Camera-type eye (tissue), 1 donor: ENCODE results near the gene CLDND2. TPM values are rescaled to one million over a fixed set of nuclear protein-coding genes. Genes with fewer than 3 reads are reported as not detected.

Experiments
- total RNA-seq: library from RNA; depleted of rRNA; stranded (reverse); fragments of >200 nt; gene quantifications from one replicate; pipeline ENCODE4 v1.2.3, GENCODE V29; 2014

Gene CLDND2
- not detected for total RNA-seq

GRCh38 chr19:51368366-51369282 lies at the start of gene CLDND2:
Gene CLDND2, minus strand, starts transcription at chr19:51369003. Its CDS starts 426 bp downstream, at chr19:51368577.

GRCh38 chr19:51417107-51417809 lies 48.5 kb upstream of the CLDND2 start, which contains the start of gene SIGLEC10:
Gene SIGLEC10, minus strand, starts transcription at chr19:51417642. Its CDS starts 61 bp downstream, at chr19:51417581.

GRCh38 chr19:51387924-51388389 lies 19.2 kb upstream of the CLDND2 start, which contains the start of gene LIM2:
Gene LIM2, minus strand, starts transcription at chr19:51387974. Its CDS starts 531 bp downstream, at chr19:51387443.

GRCh38 chr19:51372649-51373504 lies 4.1 kb upstream of the CLDND2 start, which contains the start of gene NKG7:
Gene NKG7, minus strand, starts transcription at chr19:51372654. Its CDS starts 119 bp downstream, at chr19:51372535.

GRCh38 chr19:51365965-51366388 lies 2.8 kb downstream of the CLDND2 start, which contains the start of gene ETFB:
Gene ETFB, minus strand, starts transcription at chr19:51366388. Its CDS starts 62 bp downstream, at chr19:51366326.

GRCh38 chr19:51341976-51342580 lies 26.7 kb downstream of the CLDND2 start, which contains the start of gene VSIG10L:
Gene VSIG10L, minus strand, starts transcription at chr19:51342139. Its CDS starts 15 bp downstream, at chr19:51342124.

Other genes with a start within 250 kb of the CLDND2 start
- gene SIGLEC9, start 244.1 kb downstream of the CLDND2 start, total RNA-seq, result 0.99 TPM
- 1.2 TPM for gene SIGLEC7, start 226.7 kb downstream of the CLDND2 start, total RNA-seq
- 1.7 TPM for gene CD33, start 143.9 kb downstream of the CLDND2 start, total RNA-seq
- not detected for gene SIGLECL1, start 117.9 kb downstream of the CLDND2 start, total RNA-seq
- gene IGLON5, start 57.4 kb downstream of the CLDND2 start, total RNA-seq, result 10.9 TPM
- 2.5 TPM for gene VSIG10L, start 26.9 kb downstream of the CLDND2 start, total RNA-seq
- 37.9 TPM for gene ETFB, start 2.6 kb downstream of the CLDND2 start, total RNA-seq
- 1.1 TPM for gene NKG7, start 3.7 kb upstream of the CLDND2 start, total RNA-seq
- 168 TPM for gene LIM2, start 19.0 kb upstream of the CLDND2 start, total RNA-seq
- gene C19orf84, start 21.6 kb upstream of the CLDND2 start, total RNA-seq, result not detected
- gene SIGLEC10, start 48.6 kb upstream of the CLDND2 start, total RNA-seq, result 0.77 TPM
- gene SIGLEC8, start 89.5 kb upstream of the CLDND2 start, total RNA-seq, result not detected
- gene CEACAM18, start 109.5 kb upstream of the CLDND2 start, total RNA-seq, result not detected
- gene SIGLEC12, start 132.8 kb upstream of the CLDND2 start, total RNA-seq, result not detected
- gene SIGLEC6, start 162.7 kb upstream of the CLDND2 start, total RNA-seq, result 0.82 TPM
- 15.7 TPM for gene ZNF175, start 202.3 kb upstream of the CLDND2 start, total RNA-seq